Midbrain (tissue), 1 donor: ENCODE results near the gene ZBTB6.

Source experiments
- DNase-seq: peaks from one replicate; lab custom pipeline; 2025; lab: John Stamatoyannopoulos, UW

ZBTB6 gene

GRCh38 chr9:122912964-122913673, at the start of gene ZBTB6:
ZBTB6 (minus strand) TSS chr9:122913323; CDS start chr9:122912072, 1,251 bp downstream.
- DNase-seq, result peak; percentile 91

- no peak for DNase-seq
These were observed 48.0 kb upstream of the ZBTB6 start for GRCh38 chr9:122961139-122961538.

- DNase-seq, result no peak
These were observed 42.8 kb upstream of the ZBTB6 start for GRCh38 chr9:122955961-122956360.

- DNase-seq, result no peak
These were observed 41.1 kb upstream of the ZBTB6 start for GRCh38 chr9:122954253-122954691.

- no peak for DNase-seq
These were observed 37.9 kb upstream of the ZBTB6 start for GRCh38 chr9:122951056-122951455.

- DNase-seq, result no peak
These were observed 37.1 kb upstream of the ZBTB6 start for GRCh38 chr9:122950263-122950662.

- DNase-seq, result peak; percentile 4
These were observed 36.6 kb upstream of the ZBTB6 start for GRCh38 chr9:122949696-122950095.

GRCh38 chr9:122948313-122948712, 35.2 kb upstream of the ZBTB6 start:
- no peak for DNase-seq

GRCh38 chr9:122946461-122947005, 33.4 kb upstream of the ZBTB6 start:
- DNase-seq, result no peak

GRCh38 chr9:122944960-122945888, 32.1 kb upstream of the ZBTB6 start:
- no peak for DNase-seq

- no peak for DNase-seq
These were observed 28.6 kb upstream of the ZBTB6 start for GRCh38 chr9:122941582-122942234.

- DNase-seq, result peak; percentile 99
These were observed 27.8 kb upstream of the ZBTB6 start, which contains the start of gene RABGAP1 for GRCh38 chr9:122940749-122941581. RABGAP1 (plus strand) TSS chr9:122941020; CDS start chr9:122957060, 16,040 bp downstream.

GRCh38 chr9:122940454-122940748, 27.3 kb upstream of the ZBTB6 start:
- DNase-seq, result no peak

GRCh38 chr9:122939601-122940000, 26.5 kb upstream of the ZBTB6 start:
- no peak for DNase-seq

GRCh38 chr9:122936883-122937282, 23.8 kb upstream of the ZBTB6 start:
- DNase-seq, result no peak

GRCh38 chr9:122936464-122936863, 23.3 kb upstream of the ZBTB6 start:
- no peak for DNase-seq

GRCh38 chr9:122931226-122932121, 18.4 kb upstream of the ZBTB6 start, which contains the start of gene ZBTB26:
ZBTB26 (minus strand) TSS chr9:122931512; CDS start chr9:122919934, 11,578 bp downstream.
- DNase-seq, result peak; percentile 95

GRCh38 chr9:122930541-122931225, 17.6 kb upstream of the ZBTB6 start:
- peak; percentile 30 for DNase-seq

GRCh38 chr9:122929796-122930354, 16.8 kb upstream of the ZBTB6 start:
- DNase-seq, result no peak
